Measurements from ENCODE around the gene PLXNB1. TPM values are rescaled to one million over a fixed set of nuclear protein-coding genes. Genes with fewer than 3 reads are reported as not detected.

Gene PLXNB1
- total and polyA plus RNA-seq, 2 of the 13 experiments (the other 11 are each of a cell fraction or from before 2014, with no cell fraction given): 86.0 to 143 TPM

DNA sequence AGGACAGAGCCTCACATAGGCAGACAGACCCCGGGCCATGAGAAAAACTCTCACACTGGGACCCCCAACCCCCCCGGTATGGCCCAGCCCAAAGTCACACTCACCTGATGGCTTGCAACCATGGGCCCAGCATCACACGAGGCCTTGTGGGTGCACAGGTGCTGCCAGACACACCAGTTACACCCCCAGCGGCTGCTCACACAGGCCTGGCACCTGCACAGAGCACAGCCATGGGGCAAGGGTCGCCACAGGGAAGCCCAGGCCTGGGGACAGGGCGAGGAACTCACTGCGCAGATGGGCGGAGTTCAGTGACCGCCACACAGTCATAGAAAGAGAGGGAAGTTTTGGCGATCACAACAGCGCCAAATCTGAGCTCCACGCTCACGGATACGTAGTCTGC lies 9.3 kb downstream of the PLXNB1 start:
- Histone ChIP-seq H3K27me3 (ENCODE audit: control insufficient read depth in 1 of 2, insufficient read depth in 2 of 2, low read length in 2 of 2) (no peaks in the 10 kb centered on the region), H3K4me2 (ENCODE audit: low read depth, low read length) (no peak overlapping the region), H3K36me3 (replicated peaks in 1 of 2; ENCODE audit: control insufficient read depth in 1 of 2, insufficient read depth in 2 of 2, low read length in 2 of 2) (peaks cover 67 to 97% of the 10 kb centered on the region in 2 experiments), H3K4me1 (ENCODE audit: insufficient read depth, low read length) (peaks cover 37% of the 10 kb centered on the region), H3K4me3 (replicated peaks in 1 of 3; ENCODE audit: insufficient read depth in 1 of 3, low read depth in 2 of 3, low read length in 3 of 3) (no peak overlapping the region), H4K20me1 (ENCODE audit: insufficient read depth, low read length) (peaks cover 54% of the 10 kb centered on the region; the same call in 1 of the 2 replicates), H2AFZ (ENCODE audit: low read length) (no peak overlapping the region), H3K9ac (ENCODE audit: insufficient read depth, low read depth, low read length) (no peak overlapping the region), H3K79me2 (ENCODE audit: insufficient read depth, low read length) (peaks cover 41% of the 10 kb centered on the region), H3K9me3 (ENCODE audit: low read length) (no peaks in the 10 kb centered on the region), H3K27ac (ENCODE audit: extremely low read length, insufficient read depth, low read length) (no peak overlapping the region)
- POLR2A ChIA-PET: interaction anchor here (1.6 to 11.1 kb wide), 2 partner anchors 10 to 19 kb away, joined by 3 to 130 read pairs; partner anchors contain the start of genes CCDC51, PLXNB1 and TMA7
- FAIRE-seq (no peak), DNase-seq (ENCODE audit: low spot score) (no peak), ATAC-seq (no peak)
- CTCF ChIA-PET (ENCODE audit: low intra/inter-chr PET ratio, low total read pairs): no interaction called here
- intact Hi-C loops (cut with micrococcal nuclease; ENCODE audit: unreplicated experiment): no loop called here
- in situ Hi-C loops (cut with HindIII; ENCODE audit: extremely low pct_ligation_motif_present, low pct_unique_long_range_greater_than_20kb): no loop called here
- TF ChIP-seq YEATS4 (CRISPR knock-in tag; IDR thresholded peaks at IDR 0.05; ENCODE audit: borderline replicate concordance) (no peak), AGO2 (optimal IDR thresholded peaks at IDR 0.05; ENCODE audit: low read depth, low read length) (peak; percentile 93), RBFOX2 (IDR thresholded peaks at IDR 0.05; ENCODE audit: low read depth, low read length) (peak; percentile 72)
- WGBS (ENCODE audit: low lambda C conversion rate): 96% methylated on average over 11 of the region's 14 CpGs
- no TSS peak for BruUV-seq (replicated peaks)

DNA sequence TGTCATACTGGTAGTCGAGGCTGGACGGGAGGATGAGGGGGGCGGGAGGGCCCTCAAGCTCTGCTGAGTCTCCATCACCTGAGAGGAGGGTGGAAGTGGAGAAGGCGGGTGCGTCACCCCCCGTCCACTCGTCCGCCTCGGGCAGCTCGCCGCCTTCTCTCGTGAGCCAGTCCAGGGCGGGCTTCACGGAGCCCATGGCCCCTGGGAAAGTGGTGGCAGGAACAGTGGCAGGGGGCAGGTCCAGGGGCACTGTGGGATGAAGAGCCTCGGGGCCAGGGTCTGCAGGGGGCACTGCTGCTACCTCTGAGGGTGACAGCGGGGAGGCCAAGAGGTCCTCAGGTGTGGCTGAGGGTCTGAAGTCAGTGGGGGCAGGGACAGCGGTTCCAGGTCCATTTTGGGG lies 10.3 kb downstream of the PLXNB1 start:
- no peak for DNase-seq (ENCODE audit: low spot score)
- Histone ChIP-seq H3K36me3 (replicated peaks in 1 of 2; ENCODE audit: control insufficient read depth in 1 of 2, insufficient read depth in 2 of 2, low read length in 2 of 2) (peaks cover 74 to 99% of the 10 kb centered on the region in 2 experiments), H3K9ac (ENCODE audit: insufficient read depth, low read depth, low read length) (no peak overlapping the region), H2AFZ (ENCODE audit: low read length) (no peak overlapping the region), H4K20me1 (ENCODE audit: insufficient read depth, low read length) (peaks cover 48% of the 10 kb centered on the region; the same call in 1 of the 2 replicates), H3K27ac (ENCODE audit: extremely low read length, insufficient read depth, low read length) (no peak overlapping the region), H3K4me3 (replicated peaks in 1 of 3; ENCODE audit: insufficient read depth in 1 of 3, low read depth in 2 of 3, low read length in 3 of 3) (no peak overlapping the region), H3K9me3 (ENCODE audit: low read length) (no peaks in the 10 kb centered on the region), H3K27me3 (ENCODE audit: control insufficient read depth in 1 of 2, insufficient read depth in 2 of 2, low read length in 2 of 2) (no peaks in the 10 kb centered on the region), H3K79me2 (ENCODE audit: insufficient read depth, low read length) (peaks cover 32% of the 10 kb centered on the region), H3K4me1 (ENCODE audit: insufficient read depth, low read length) (peaks cover 27% of the 10 kb centered on the region), H3K4me2 (ENCODE audit: low read depth, low read length) (no peak overlapping the region)
- CTCF ChIA-PET (ENCODE audit: low intra/inter-chr PET ratio, low total read pairs): no interaction called here
- TF ChIP-seq AGO2 (optimal IDR thresholded peaks at IDR 0.05; ENCODE audit: low read depth, low read length) (peak; percentile 84), POLR2AphosphoS2 (IDR thresholded peaks at IDR 0.05; ENCODE audit: low read depth, low read length) (0 out of 2 replicates have a peak, but pooled peaks have one; percentile 29), FOSL2 (CRISPR knock-in tag; IDR thresholded peaks at IDR 0.05) (no peak), XRCC5 (optimal IDR thresholded peaks at IDR 0.05; ENCODE audit: low read length) (no peak), RBFOX2 (IDR thresholded peaks at IDR 0.05; ENCODE audit: low read depth, low read length) (peak; percentile 77)
- TF ChIP-seq, protein P1, sequence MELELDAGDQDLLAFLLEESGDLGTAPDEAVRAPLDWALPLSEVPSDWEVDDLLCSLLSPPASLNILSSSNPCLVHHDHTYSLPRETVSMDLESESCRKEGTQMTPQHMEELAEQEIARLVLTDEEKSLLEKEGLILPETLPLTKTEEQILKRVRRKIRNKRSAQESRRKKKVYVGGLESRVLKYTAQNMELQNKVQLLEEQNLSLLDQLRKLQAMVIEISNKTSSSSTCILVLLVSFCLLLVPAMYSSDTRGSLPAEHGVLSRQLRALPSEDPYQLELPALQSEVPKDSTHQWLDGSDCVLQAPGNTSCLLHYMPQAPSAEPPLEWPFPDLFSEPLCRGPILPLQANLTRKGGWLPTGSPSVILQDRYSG (CRISPR knock-in tag; IDR thresholded peaks at IDR 0.05): no peak
- in situ Hi-C loops (cut with HindIII; ENCODE audit: extremely low pct_ligation_motif_present, low pct_unique_long_range_greater_than_20kb): no loop called here
- no peak for FAIRE-seq
- no peak for ATAC-seq
- intact Hi-C loops (cut with micrococcal nuclease; ENCODE audit: unreplicated experiment): no loop called here
- BruUV-seq (replicated peaks): no TSS peak
- POLR2A ChIA-PET: interaction anchor here (1.6 to 11.1 kb wide), 4 partner anchors 11 to 27 kb away, joined by 3 to 130 read pairs (median 7); partner anchors contain the start of genes ATRIP, CCDC51, PLXNB1 and TMA7
- WGBS (ENCODE audit: low lambda C conversion rate): 97% methylated on average over 14 of the region's 17 CpGs

All from HepG2 (cell line).